ENCODE measurements around the gene ZGRF1.

DNA sequence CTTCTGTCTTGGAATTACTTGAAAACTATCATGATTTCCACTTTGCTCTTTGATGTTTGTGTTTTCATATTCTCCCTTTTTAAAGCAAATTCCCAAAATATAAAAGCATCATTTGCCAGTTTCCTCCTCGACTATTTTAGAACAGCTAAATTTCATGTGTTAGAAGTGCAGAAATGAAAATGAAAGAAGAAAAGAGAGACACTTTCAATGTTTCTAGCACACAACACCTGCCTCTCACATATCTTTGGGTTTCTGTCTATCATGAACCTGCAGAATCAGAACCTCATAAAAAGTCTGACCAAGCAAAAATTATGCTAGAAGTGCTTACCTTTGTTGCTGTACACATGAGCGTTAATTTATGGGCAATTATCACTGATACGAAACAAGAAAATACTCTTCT, 118.8 kb downstream of the ZGRF1 start:
- TF ChIP-seq, protein P1, sequence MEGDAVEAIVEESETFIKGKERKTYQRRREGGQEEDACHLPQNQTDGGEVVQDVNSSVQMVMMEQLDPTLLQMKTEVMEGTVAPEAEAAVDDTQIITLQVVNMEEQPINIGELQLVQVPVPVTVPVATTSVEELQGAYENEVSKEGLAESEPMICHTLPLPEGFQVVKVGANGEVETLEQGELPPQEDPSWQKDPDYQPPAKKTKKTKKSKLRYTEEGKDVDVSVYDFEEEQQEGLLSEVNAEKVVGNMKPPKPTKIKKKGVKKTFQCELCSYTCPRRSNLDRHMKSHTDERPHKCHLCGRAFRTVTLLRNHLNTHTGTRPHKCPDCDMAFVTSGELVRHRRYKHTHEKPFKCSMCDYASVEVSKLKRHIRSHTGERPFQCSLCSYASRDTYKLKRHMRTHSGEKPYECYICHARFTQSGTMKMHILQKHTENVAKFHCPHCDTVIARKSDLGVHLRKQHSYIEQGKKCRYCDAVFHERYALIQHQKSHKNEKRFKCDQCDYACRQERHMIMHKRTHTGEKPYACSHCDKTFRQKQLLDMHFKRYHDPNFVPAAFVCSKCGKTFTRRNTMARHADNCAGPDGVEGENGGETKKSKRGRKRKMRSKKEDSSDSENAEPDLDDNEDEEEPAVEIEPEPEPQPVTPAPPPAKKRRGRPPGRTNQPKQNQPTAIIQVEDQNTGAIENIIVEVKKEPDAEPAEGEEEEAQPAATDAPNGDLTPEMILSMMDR (IDR thresholded peaks at IDR 0.05): no peak
- TF ChIP-seq POLR2A (IDR thresholded peaks at IDR 0.05): no peak
- no peak for TF ChIP-seq POLR2AphosphoS5 (IDR thresholded peaks at IDR 0.05)
